WTC11 (cell line): ENCODE results near the gene CUEDC1. TPM values are rescaled to one million over a fixed set of nuclear protein-coding genes. Genes with fewer than 3 reads are reported as not detected.

Experiments used
- ATAC-seq: fragments of 200-7000 bp; cut with Tn5 transposase; 2 replicates; pipeline ENCODE4 v1.10.0; 2021; ENCODE audit warnings: mild to moderate bottlenecking, moderate library complexity
- CTCF ChIA-PET: fragments of 300-600 bp; sonication (Branson Sonifier 250); formaldehyde crosslinking; loops from one replicate; lab custom pipeline; 2021; ENCODE audit warnings: antibody characterized with exemption; lab: Charles Lee
- POLR2A ChIA-PET: fragments of 350-600 bp; sonication (Branson Sonifier 250); formaldehyde crosslinking; loops from one replicate; lab custom pipeline; 2021; ENCODE audit warnings: antibody characterized with exemption; lab: Charles Lee
- DNase-seq: peaks from one replicate; pipeline ENCODE4 v3.0.0; 2021; ENCODE audit warnings: low spot score
- H3K27ac Mint-ChIP-seq: 2 replicates; pipeline ENCODE4 v1.8.0; 2021; ENCODE audit warnings: mixed read lengths
- H3K27me3 Mint-ChIP-seq: 2 replicates; pipeline ENCODE4 v1.8.0; 2021; ENCODE audit warnings: low read depth, mild to moderate bottlenecking, moderate library complexity, mixed read lengths
- H3K36me3 Mint-ChIP-seq: 2 replicates; pipeline ENCODE4 v1.8.0; 2021; ENCODE audit warnings: mixed read lengths
- H3K4me1 Mint-ChIP-seq: 2 replicates; pipeline ENCODE4 v1.8.0; 2022; ENCODE audit warnings: mixed read lengths
- H3K4me3 Mint-ChIP-seq: 2 replicates; pipeline ENCODE4 v1.8.0; 2021; ENCODE audit warnings: mild to moderate bottlenecking, moderate library complexity, mixed read lengths
- H3K9me3 Mint-ChIP-seq: 2 replicates; pipeline ENCODE4 v1.8.0; 2021; ENCODE audit warnings: mixed read lengths
- ATF1 ChIP-seq: sonication (generic); formaldehyde crosslinking; IDR thresholded peaks from 2 replicates; pipeline ENCODE4 v1.8.1; 2023; ENCODE audit warnings: mild to moderate bottlenecking, moderate library complexity, missing genetic modification reagents
- ESRRA ChIP-seq: sonication (generic); formaldehyde crosslinking; IDR thresholded peaks from 2 replicates; pipeline ENCODE4 v1.8.1; 2022; ENCODE audit warnings: mild to moderate bottlenecking, missing genetic modification reagents, borderline replicate concordance
- ETV6 ChIP-seq: sonication (generic); formaldehyde crosslinking; IDR thresholded peaks from 2 replicates; pipeline ENCODE4 v1.8.1; 2022; ENCODE audit warnings: mild to moderate bottlenecking, missing genetic modification reagents
- GABPB1 ChIP-seq: sonication (generic); formaldehyde crosslinking; IDR thresholded peaks from 2 replicates; pipeline ENCODE4 v1.8.1; 2023; ENCODE audit warnings: mild to moderate bottlenecking, missing genetic modification reagents
- GRHL2 ChIP-seq: fragments of 250-450 bp; sonication (Bioruptor Pico); IDR thresholded peaks from 2 replicates; pipeline ENCODE4 v1.8.0; 2022; ENCODE audit warnings: mild to moderate bottlenecking, moderate library complexity; ENCODE audit not compliant: insufficient replicate concordance, severe bottlenecking
- GTF2I ChIP-seq: fragments of 250-450 bp; sonication (Bioruptor Pico); conservative IDR thresholded peaks from 2 replicates; pipeline ENCODE4 v1.4.0; 2021; ENCODE audit warnings: mild to moderate bottlenecking
- HMGA2 ChIP-seq: fragments of 250-450 bp; sonication (Bioruptor Pico); IDR thresholded peaks from 2 replicates; pipeline ENCODE4 v1.4.0; 2021; ENCODE audit warnings: mild to moderate bottlenecking, moderate library complexity
- SOX15 ChIP-seq: fragments of 250-450 bp; sonication (Bioruptor Pico); IDR thresholded peaks from 2 replicates; pipeline ENCODE4 v1.9.0; 2021; ENCODE audit warnings: mild to moderate bottlenecking
- TEAD1 ChIP-seq: sonication (generic); formaldehyde crosslinking; IDR thresholded peaks from 2 replicates; pipeline ENCODE4 v1.8.0; 2022; ENCODE audit warnings: mild to moderate bottlenecking, missing genetic modification reagents
- ZNF138 ChIP-seq: sonication (generic); formaldehyde crosslinking; conservative IDR thresholded peaks from 2 replicates; pipeline ENCODE4 v1.8.1; 2022; ENCODE audit warnings: mild to moderate bottlenecking, moderate library complexity, missing genetic modification reagents
- ZNF263 ChIP-seq: sonication (generic); formaldehyde crosslinking; IDR thresholded peaks from 2 replicates; pipeline ENCODE4 v1.8.1; 2022; ENCODE audit warnings: low read depth, mild to moderate bottlenecking, moderate library complexity, missing genetic modification reagents
- ZNF396 ChIP-seq: fragments of 250-450 bp; sonication (Bioruptor Pico); IDR thresholded peaks from 2 replicates; pipeline ENCODE4 v1.8.0; 2021; ENCODE audit warnings: mild to moderate bottlenecking, moderate library complexity, borderline replicate concordance
- total RNA-seq: library from RNA; stranded (reverse); gene quantifications from 3 replicates; pipeline ENCODE4 v1.2.3, GENCODE V29; 2021
- TF ChIP-seq, protein P1 (sequence below): fragments of 250-450 bp; sonication (Bioruptor Pico); IDR thresholded peaks from 2 replicates; pipeline ENCODE4 v1.9.0; 2021; ENCODE audit warnings: moderate library complexity, mild to moderate bottlenecking, inconsistent platforms, borderline replicate concordance
- TF ChIP-seq, protein P2 (sequence below): fragments of 250-450 bp; sonication (Bioruptor Pico); IDR thresholded peaks from 2 replicates; pipeline ENCODE4 v1.8.0; 2021; ENCODE audit warnings: mild to moderate bottlenecking
- TF ChIP-seq, protein P3 (sequence below): sonication (generic); formaldehyde crosslinking; IDR thresholded peaks from 2 replicates; pipeline ENCODE4 v1.8.1; 2023; ENCODE audit warnings: mild to moderate bottlenecking, missing genetic modification reagents
- TF ChIP-seq, protein P4 (sequence below): sonication (generic); formaldehyde crosslinking; IDR thresholded peaks from 2 replicates; pipeline ENCODE4 v1.8.1; 2022; ENCODE audit warnings: mild to moderate bottlenecking, missing genetic modification reagents, moderate library complexity, borderline replicate concordance
- TF ChIP-seq, protein P5 (sequence below): sonication (generic); formaldehyde crosslinking; IDR thresholded peaks from 2 replicates; pipeline ENCODE4 v1.8.1; 2023; ENCODE audit warnings: mild to moderate bottlenecking, missing genetic modification reagents, moderate library complexity
- TF ChIP-seq, protein P6 (sequence below): fragments of 250-450 bp; sonication (Bioruptor Pico); IDR thresholded peaks from 2 replicates; pipeline ENCODE4 v1.9.0; 2021; ENCODE audit warnings: mild to moderate bottlenecking

The CUEDC1 gene
- total RNA-seq, 1 experiment from 2014 or later = 12.2 TPM

DNA sequence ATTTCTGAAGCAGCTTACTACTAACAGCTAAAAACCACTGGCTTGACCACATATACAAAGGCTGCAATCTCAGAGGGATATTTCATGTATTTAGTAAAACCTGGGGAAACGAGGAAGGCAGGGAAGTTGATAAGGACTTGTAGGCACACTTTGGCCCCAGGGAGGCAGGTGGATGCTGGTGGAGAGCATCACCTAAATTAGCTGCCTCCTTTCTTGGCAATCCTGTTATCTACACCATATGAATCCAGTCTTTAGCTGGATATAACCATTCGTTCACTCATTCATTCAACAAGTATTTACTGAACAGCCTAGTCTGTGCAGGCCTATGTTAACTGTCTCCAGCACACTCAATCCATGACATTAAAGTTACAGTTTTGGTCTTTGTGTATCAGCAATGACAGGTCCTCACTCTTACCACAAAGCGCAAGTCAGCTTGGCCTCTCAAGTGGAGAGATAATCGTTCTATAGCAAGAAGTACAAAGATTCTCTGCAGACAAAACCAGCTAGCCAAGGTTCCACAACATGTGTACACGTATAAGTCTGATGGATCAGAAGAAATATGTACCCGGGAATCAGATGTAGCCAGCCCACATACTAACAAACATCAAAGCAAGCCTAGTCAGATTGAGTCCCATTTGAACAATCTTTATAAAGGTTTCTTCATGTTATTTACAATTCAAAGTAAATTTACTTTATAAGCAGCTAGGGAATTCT is 116.2 kb downstream of the CUEDC1 start:
- ATAC-seq = no peak
- ChIA-PET POLR2A (no interaction called here), CTCF (interaction anchor here (1.0 kb wide), 1 partner anchor 59 kb away, joined by 3 read pairs; no protein-coding TSS in a partner anchor)
- H3K27me3 Mint-ChIP-seq = no peaks in the 10 kb centered on the region
- no peak overlapping the region for H3K4me3 Mint-ChIP-seq
- H3K36me3 Mint-ChIP-seq = peaks cover 22% of the 10 kb centered on the region
- H3K27ac Mint-ChIP-seq = no peak overlapping the region
- DNase-seq = no peak
- TF ChIP-seq ZNF138 (CRISPR knock-in tag) (no peak), TEAD1 (CRISPR knock-in tag) (no peak), GABPB1 (no peak), GRHL2 (CRISPR knock-in tag) (no peak), ATF1 (no peak), ESRRA (CRISPR knock-in tag) (no peak), GTF2I (CRISPR knock-in tag) (no peak), SOX15 (no peak), ZNF263 (CRISPR knock-in tag) (no peak), HMGA2 (CRISPR knock-in tag) (no peak), ZNF396 (CRISPR knock-in tag) (no peak)
- TF ChIP-seq, protein P1, sequence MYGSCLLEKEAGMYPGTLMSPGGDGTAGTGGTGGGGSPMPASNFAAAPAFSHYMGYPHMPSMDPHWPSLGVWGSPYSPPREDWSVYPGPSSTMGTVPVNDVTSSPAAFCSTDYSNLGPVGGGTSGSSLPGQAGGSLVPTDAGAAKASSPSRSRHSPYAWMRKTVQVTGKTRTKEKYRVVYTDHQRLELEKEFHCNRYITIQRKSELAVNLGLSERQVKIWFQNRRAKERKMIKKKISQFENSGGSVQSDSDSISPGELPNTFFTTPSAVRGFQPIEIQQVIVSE (CRISPR knock-in tag) = no peak
- TF ChIP-seq, protein P2, sequence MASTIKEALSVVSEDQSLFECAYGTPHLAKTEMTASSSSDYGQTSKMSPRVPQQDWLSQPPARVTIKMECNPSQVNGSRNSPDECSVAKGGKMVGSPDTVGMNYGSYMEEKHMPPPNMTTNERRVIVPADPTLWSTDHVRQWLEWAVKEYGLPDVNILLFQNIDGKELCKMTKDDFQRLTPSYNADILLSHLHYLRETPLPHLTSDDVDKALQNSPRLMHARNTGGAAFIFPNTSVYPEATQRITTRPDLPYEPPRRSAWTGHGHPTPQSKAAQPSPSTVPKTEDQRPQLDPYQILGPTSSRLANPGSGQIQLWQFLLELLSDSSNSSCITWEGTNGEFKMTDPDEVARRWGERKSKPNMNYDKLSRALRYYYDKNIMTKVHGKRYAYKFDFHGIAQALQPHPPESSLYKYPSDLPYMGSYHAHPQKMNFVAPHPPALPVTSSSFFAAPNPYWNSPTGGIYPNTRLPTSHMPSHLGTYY (CRISPR knock-in tag) = no peak
- TF ChIP-seq, protein P3, sequence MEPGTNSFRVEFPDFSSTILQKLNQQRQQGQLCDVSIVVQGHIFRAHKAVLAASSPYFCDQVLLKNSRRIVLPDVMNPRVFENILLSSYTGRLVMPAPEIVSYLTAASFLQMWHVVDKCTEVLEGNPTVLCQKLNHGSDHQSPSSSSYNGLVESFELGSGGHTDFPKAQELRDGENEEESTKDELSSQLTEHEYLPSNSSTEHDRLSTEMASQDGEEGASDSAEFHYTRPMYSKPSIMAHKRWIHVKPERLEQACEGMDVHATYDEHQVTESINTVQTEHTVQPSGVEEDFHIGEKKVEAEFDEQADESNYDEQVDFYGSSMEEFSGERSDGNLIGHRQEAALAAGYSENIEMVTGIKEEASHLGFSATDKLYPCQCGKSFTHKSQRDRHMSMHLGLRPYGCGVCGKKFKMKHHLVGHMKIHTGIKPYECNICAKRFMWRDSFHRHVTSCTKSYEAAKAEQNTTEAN (CRISPR knock-in tag) = no peak
- TF ChIP-seq, protein P4, sequence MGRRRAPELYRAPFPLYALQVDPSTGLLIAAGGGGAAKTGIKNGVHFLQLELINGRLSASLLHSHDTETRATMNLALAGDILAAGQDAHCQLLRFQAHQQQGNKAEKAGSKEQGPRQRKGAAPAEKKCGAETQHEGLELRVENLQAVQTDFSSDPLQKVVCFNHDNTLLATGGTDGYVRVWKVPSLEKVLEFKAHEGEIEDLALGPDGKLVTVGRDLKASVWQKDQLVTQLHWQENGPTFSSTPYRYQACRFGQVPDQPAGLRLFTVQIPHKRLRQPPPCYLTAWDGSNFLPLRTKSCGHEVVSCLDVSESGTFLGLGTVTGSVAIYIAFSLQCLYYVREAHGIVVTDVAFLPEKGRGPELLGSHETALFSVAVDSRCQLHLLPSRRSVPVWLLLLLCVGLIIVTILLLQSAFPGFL (CRISPR knock-in tag) = no peak
- TF ChIP-seq, protein P5, sequence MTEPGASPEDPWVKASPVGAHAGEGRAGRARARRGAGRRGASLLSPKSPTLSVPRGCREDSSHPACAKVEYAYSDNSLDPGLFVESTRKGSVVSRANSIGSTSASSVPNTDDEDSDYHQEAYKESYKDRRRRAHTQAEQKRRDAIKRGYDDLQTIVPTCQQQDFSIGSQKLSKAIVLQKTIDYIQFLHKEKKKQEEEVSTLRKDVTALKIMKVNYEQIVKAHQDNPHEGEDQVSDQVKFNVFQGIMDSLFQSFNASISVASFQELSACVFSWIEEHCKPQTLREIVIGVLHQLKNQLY (CRISPR knock-in tag) = no peak
- TF ChIP-seq, protein P6, sequence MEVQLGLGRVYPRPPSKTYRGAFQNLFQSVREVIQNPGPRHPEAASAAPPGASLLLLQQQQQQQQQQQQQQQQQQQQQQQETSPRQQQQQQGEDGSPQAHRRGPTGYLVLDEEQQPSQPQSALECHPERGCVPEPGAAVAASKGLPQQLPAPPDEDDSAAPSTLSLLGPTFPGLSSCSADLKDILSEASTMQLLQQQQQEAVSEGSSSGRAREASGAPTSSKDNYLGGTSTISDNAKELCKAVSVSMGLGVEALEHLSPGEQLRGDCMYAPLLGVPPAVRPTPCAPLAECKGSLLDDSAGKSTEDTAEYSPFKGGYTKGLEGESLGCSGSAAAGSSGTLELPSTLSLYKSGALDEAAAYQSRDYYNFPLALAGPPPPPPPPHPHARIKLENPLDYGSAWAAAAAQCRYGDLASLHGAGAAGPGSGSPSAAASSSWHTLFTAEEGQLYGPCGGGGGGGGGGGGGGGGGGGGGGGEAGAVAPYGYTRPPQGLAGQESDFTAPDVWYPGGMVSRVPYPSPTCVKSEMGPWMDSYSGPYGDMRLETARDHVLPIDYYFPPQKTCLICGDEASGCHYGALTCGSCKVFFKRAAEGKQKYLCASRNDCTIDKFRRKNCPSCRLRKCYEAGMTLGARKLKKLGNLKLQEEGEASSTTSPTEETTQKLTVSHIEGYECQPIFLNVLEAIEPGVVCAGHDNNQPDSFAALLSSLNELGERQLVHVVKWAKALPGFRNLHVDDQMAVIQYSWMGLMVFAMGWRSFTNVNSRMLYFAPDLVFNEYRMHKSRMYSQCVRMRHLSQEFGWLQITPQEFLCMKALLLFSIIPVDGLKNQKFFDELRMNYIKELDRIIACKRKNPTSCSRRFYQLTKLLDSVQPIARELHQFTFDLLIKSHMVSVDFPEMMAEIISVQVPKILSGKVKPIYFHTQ (CRISPR knock-in tag) = no peak
- H3K4me1 Mint-ChIP-seq = peaks cover 5% of the 10 kb centered on the region
- H3K9me3 Mint-ChIP-seq = no peaks in the 10 kb centered on the region

DNA sequence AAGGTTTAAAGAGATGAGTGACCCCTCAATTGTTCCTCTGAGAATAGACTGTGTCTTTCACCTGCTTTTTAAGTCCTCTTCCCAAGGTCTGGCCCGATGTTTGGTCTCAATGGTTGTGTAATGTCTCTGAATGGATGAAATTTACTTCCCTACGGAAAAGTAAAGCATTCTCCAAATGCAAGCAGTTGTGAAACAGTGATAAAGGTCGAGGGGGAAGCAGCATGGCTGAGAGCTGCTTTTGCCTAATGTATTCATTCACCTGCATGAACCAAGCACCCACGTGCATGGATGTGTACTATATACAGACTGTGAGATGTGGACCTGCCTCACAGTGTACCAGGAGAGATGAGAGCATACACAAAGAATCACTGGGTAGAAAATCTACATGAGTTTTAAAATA is 116.8 kb downstream of the CUEDC1 start:
- DNase-seq (no peak), ATAC-seq (no peak)
- TF ChIP-seq ETV6 (no peak), GABPB1 (0 out of 2 replicates have a peak, but pooled peaks have one; percentile 46)
- Mint-ChIP-seq H3K27me3 (no peaks in the 10 kb centered on the region), H3K9me3 (no peaks in the 10 kb centered on the region), H3K4me1 (peaks cover 7% of the 10 kb centered on the region), H3K36me3 (peaks cover 22% of the 10 kb centered on the region), H3K4me3 (no peak overlapping the region), H3K27ac (no peak overlapping the region)
- POLR2A ChIA-PET = no interaction called here
- CTCF ChIA-PET = no interaction called here
